HUDEP-2 (cell line): ENCODE measurements around the gene WDR76.

Source experiments
- DNase-seq, 76 experiments: peaks; one replicate each; lab custom pipeline; 2025; ENCODE audit not compliant: unreplicated experiment in 76 of 76; lab: John Stamatoyannopoulos, UW

The WDR76 gene

DNA sequence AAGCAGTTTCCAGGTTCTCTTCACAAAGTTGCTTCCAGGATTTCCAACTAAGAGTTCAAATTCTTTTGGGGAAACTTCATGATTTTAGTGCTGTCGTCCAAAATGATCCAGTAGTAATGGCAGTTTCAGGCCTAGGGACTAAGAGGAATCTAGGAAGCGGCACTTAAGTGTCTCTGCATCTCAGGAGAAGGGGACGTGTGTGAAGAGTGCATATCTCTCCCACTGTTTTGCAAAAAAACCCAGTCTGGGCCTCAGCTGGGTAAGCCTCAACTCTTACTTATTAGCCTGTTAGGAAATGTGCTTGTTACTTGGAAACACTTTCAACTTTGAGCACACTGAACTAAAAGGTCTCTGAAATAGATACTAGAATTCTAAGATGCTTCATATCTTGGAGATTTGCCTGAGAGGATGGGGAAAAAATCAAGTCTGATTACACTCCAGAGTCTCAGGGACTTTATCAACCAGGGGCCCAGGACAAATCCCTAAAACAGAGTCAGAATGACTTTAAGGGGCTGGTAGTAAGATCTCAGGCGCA, 81.8 kb downstream of the WDR76 start:
- DNase-seq, result no peak

- no peak for DNase-seq
These were observed 84.5 kb downstream of the WDR76 start for GRCh38 chr15:43911235-43911781.

DNA sequence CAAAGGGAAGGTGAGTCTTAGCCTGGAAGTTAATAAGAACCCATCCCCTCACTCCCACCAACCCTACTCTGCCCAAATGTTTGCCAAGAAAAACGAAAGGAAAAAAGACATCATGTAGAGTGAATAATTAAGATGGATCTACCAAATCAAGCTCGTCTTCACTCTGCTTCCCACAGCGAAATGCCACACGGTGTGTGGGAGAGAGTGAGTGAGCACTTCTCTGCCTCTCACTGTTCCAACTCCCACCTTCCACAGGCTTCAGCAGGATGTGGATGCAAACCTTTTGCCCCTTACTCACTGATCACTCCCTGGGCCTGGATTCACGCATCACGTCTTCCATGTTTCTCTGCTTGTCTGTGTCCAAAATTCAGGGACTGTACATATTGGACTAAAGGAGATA, 85.4 kb downstream of the WDR76 start:
- no peak for DNase-seq

DNA sequence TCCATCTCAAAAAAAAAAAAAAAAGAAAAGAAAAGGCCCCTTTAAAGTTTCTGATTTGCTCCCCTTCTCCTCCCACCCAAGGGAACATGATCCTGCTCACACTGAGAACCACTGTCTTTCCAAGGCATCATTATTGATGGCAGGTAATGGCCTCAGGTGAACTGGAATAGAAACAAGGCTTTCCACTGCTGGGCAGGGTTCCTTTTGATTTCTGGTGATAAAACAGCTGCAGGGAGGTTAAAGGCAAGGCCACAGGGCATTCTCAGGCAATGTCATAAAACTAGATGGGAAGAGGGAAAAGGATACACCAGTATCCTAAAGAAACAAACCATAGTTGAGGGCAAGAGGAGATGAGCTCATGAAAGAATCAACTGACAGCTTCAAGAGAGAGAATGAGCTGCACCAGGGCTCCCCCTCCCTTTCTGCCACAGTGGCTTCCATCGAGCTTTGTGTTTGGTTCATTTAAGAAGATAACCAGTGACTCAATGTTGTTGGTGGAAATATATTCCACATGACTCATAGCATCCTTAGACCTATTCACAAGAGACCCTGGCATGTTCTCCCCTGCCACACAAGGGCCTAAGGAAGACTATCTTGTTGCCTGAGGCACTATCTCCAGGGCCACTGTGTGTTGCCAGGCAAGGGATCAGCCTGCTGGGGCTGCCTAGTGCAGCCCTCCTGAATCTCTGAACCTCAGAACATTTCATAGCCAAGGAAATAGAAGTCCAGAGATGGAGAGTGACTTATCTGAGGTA, 86.4 kb downstream of the WDR76 start:
- DNase-seq, result peak in 5 of 76 experiments; percentile 11 to 42 (median 25)

DNA sequence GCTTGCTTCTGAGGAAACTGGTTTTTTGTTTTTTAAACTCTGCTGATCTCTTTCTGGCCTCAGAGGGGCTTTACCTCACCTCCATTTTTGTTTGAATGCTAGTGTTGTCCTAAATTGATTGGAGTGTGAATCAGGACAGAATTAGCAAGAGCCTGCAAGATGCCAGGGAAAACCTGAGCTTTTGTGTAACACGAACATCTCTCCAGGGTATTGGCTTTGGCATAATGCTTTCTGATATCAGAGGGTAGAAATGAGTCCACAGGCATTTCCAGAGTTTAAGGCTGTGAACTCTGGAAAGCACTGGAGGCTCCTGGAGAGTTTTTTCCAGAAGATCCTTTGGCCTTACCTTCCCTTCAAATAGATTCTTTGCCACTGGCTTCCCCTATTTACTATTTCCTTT, 87.1 kb downstream of the WDR76 start:
- no peak for DNase-seq

DNA sequence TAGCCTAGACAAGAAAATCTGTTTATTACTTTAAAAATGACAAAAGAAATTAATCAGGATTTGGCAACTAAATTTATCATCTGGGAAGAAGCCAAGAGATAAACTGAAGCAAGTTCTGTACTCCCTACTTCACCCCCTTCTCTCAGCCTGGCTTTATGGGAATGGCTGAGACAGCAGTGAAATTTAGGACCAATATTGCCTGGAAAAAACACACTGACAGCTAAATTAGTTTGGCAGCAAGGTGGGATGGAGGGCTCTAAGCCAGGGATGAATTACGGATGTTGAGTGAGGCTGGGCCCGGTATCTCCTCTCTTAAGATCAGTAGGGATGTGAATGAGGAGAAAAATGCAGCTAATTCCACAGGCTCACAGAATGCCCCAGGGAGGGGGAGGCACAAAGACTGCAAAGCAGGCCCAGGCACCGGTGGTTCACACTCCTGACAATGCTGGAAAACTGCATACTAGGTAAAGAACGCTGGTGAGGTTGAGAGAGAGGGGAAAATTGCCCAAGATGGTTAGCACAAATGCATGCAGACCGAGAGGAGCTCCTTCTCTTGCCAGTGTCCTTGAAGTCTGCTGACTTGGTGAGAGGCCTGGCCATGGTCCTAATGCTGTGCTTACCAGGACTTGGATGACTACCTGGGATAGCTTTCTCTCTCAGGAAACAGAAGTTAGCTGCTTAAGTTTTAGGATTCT, 89.0 kb downstream of the WDR76 start:
- no peak for DNase-seq

GRCh38 chr15:43916326-43916660, 89.5 kb downstream of the WDR76 start:
- DNase-seq, result no peak
